ENCODE data around the gene PACRGL. TPM values are rescaled to one million over a fixed set of nuclear protein-coding genes. Genes with fewer than 3 reads are reported as not detected.

PACRGL gene
- total and polyA plus RNA-seq, 2 of the 4 experiments (the other 2 are of a cell fraction), result 7.4 to 13.1 TPM

GRCh38 chr4:20711335-20711734 is 11.1 kb downstream of the PACRGL start:
- H3K18ac ChIP-seq (ENCODE audit: low read depth, low read length), result no peak overlapping the region
- no peak overlapping the region for H4K91ac ChIP-seq (ENCODE audit: insufficient read depth, low read depth, low read length)
- H3K4me1 ChIP-seq (ENCODE audit: control insufficient read depth, insufficient read depth, low read length), result no peaks in the 10 kb centered on the region
- H2AK9ac ChIP-seq (replicated peaks; ENCODE audit: low read depth, low read length, poor library complexity), result no peak overlapping the region
- H4K5ac ChIP-seq (ENCODE audit: low read depth, low read length), result no peak overlapping the region
- no peaks in the 10 kb centered on the region for H3K9me1 ChIP-seq (ENCODE audit: insufficient read depth, low read length)
- no peak overlapping the region for H4K8ac ChIP-seq (ENCODE audit: low read depth in 2 of 2, low read length in 2 of 2)
- no peaks in the 10 kb centered on the region for H3K27me3 ChIP-seq (ENCODE audit: control insufficient read depth, insufficient read depth, low read length)
- peaks cover 9% of the 10 kb centered on the region for H3K36me3 ChIP-seq (ENCODE audit: control insufficient read depth, insufficient read depth, low read length)
- dilution Hi-C loops (cut with HindIII; ENCODE audit: low sequenced_read_pairs, unreplicated experiment) (no loop called here), in situ Hi-C loops (cut with MboI; ENCODE audit: low sequenced_read_pairs) (no loop called here), intact Hi-C loops (cut with micrococcal nuclease) (no loop called here)
- ATAC-seq (ENCODE audit: low read depth) (no peak), DNase-seq (no peak)
- no TSS peak for BruUV-seq (replicated peaks)
- no peak overlapping the region for H3K4me3 ChIP-seq (ENCODE audit: insufficient read depth, low read depth, low read length)
- H3K4me2 ChIP-seq (ENCODE audit: low read depth, low read length), result no peak overlapping the region
- H4K20me1 ChIP-seq (ENCODE audit: insufficient read depth, low read length), result no peaks in the 10 kb centered on the region
- H2BK5ac ChIP-seq (ENCODE audit: low read depth, low read length, poor library complexity, severe bottlenecking), result no peak overlapping the region
- ChIA-PET POLR2A (ENCODE audit: unreplicated experiment) (no interaction called here), CTCF (no interaction called here)
- H3K27ac ChIP-seq (ENCODE audit: insufficient read depth, low read length), result no peak overlapping the region
- no peak overlapping the region for H2AFZ ChIP-seq (replicated peaks; ENCODE audit: low read length, poor library complexity)
- H3K4ac ChIP-seq (ENCODE audit: low read depth, low read length), result no peak overlapping the region
- no peak for TF ChIP-seq RCOR1 (IDR thresholded peaks at IDR 0.05; ENCODE audit: insufficient replicate concordance, low read length)
- TF ChIP-seq CHD1 (IDR thresholded peaks at IDR 0.05; ENCODE audit: low read depth, low read length), result no peak
- no peak for TF ChIP-seq RAD21 (IDR thresholded peaks at IDR 0.05; ENCODE audit: low read length)
- no peak for TF ChIP-seq FOS (IDR thresholded peaks at IDR 0.05; ENCODE audit: low read depth, low read length)
- TF ChIP-seq BHLHE40 (IDR thresholded peaks at IDR 0.05; ENCODE audit: low read depth, low read length), result no peak
- TF ChIP-seq, protein P1, sequence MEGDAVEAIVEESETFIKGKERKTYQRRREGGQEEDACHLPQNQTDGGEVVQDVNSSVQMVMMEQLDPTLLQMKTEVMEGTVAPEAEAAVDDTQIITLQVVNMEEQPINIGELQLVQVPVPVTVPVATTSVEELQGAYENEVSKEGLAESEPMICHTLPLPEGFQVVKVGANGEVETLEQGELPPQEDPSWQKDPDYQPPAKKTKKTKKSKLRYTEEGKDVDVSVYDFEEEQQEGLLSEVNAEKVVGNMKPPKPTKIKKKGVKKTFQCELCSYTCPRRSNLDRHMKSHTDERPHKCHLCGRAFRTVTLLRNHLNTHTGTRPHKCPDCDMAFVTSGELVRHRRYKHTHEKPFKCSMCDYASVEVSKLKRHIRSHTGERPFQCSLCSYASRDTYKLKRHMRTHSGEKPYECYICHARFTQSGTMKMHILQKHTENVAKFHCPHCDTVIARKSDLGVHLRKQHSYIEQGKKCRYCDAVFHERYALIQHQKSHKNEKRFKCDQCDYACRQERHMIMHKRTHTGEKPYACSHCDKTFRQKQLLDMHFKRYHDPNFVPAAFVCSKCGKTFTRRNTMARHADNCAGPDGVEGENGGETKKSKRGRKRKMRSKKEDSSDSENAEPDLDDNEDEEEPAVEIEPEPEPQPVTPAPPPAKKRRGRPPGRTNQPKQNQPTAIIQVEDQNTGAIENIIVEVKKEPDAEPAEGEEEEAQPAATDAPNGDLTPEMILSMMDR (conservative IDR thresholded peaks at IDR 0.05; ENCODE audit: low read depth, low read length), result no peak
- no peak for TF ChIP-seq MAZ (IDR thresholded peaks at IDR 0.05; ENCODE audit: borderline replicate concordance, low read depth, low read length)
- no peak for TF ChIP-seq CEBPB (IDR thresholded peaks at IDR 0.05; ENCODE audit: low read depth, low read length)
- TF ChIP-seq, protein P2, sequence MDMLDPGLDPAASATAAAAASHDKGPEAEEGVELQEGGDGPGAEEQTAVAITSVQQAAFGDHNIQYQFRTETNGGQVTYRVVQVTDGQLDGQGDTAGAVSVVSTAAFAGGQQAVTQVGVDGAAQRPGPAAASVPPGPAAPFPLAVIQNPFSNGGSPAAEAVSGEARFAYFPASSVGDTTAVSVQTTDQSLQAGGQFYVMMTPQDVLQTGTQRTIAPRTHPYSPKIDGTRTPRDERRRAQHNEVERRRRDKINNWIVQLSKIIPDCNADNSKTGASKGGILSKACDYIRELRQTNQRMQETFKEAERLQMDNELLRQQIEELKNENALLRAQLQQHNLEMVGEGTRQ (IDR thresholded peaks at IDR 0.05; ENCODE audit: low read depth, low read length), result no peak
- no peak for TF ChIP-seq MXI1 (IDR thresholded peaks at IDR 0.05; ENCODE audit: borderline replicate concordance, low read depth, low read length)
- TF ChIP-seq MAFK (IDR thresholded peaks at IDR 0.05; ENCODE audit: low read depth, low read length), result no peak
- TF ChIP-seq NFE2L2 (IDR thresholded peaks at IDR 0.05; ENCODE audit: low read depth, low read length), result no peak
- TF ChIP-seq, protein P3, sequence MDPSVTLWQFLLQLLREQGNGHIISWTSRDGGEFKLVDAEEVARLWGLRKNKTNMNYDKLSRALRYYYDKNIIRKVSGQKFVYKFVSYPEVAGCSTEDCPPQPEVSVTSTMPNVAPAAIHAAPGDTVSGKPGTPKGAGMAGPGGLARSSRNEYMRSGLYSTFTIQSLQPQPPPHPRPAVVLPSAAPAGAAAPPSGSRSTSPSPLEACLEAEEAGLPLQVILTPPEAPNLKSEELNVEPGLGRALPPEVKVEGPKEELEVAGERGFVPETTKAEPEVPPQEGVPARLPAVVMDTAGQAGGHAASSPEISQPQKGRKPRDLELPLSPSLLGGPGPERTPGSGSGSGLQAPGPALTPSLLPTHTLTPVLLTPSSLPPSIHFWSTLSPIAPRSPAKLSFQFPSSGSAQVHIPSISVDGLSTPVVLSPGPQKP (IDR thresholded peaks at IDR 0.05; ENCODE audit: borderline replicate concordance, low read depth, low read length), result no peak
- no peak for TF ChIP-seq SMC3 (IDR thresholded peaks at IDR 0.05; ENCODE audit: low read depth, low read length)
- TF ChIP-seq POLR2A (IDR thresholded peaks at IDR 0.05; ENCODE audit: low read depth, low read length), result no peak
- no peak for TF ChIP-seq RFX5 (IDR thresholded peaks at IDR 0.05; ENCODE audit: low read depth, low read length)
- no peak overlapping the region for H3K9ac ChIP-seq (ENCODE audit: low read depth, low read length)
- H2BK15ac ChIP-seq (ENCODE audit: low read depth, low read length), result no peak overlapping the region
- no peak overlapping the region for H2BK20ac ChIP-seq (ENCODE audit: low read depth, low read length)
- WGBS, 2 experiments (ENCODE audit: extremely low coverage in 2 of 2, insufficient read length in 1 of 2), result 100% methylated on average over 1 of the region's 2 CpGs; no CpG with 5 or more reads in 1 of the 2 experiments
- H3K23ac ChIP-seq (ENCODE audit: low read depth, low read length), result no peak overlapping the region
- H3K9me3 ChIP-seq (ENCODE audit: control insufficient read depth, insufficient read depth, low read length), result no peaks in the 10 kb centered on the region
- no peak overlapping the region for H3K56ac ChIP-seq (ENCODE audit: extremely low read depth, insufficient read depth, low read length)
- H2AK5ac ChIP-seq (ENCODE audit: low read depth, low read length), result no peak overlapping the region
- 0 out of 4 replicates have a peak, but pooled peaks cover 0 to 4% of the 10 kb centered on the region in 2 experiments for H3K79me1 ChIP-seq (ENCODE audit: low read depth in 1 of 2, low read length in 2 of 2)
- H2BK120ac ChIP-seq (ENCODE audit: low read depth, low read length), result no peak overlapping the region
- H3K14ac ChIP-seq (replicated peaks; ENCODE audit: low read depth, low read length), result no peak overlapping the region

Data from IMR-90 (cell line).